ENCODE data around the gene RABEPK.

DNA sequence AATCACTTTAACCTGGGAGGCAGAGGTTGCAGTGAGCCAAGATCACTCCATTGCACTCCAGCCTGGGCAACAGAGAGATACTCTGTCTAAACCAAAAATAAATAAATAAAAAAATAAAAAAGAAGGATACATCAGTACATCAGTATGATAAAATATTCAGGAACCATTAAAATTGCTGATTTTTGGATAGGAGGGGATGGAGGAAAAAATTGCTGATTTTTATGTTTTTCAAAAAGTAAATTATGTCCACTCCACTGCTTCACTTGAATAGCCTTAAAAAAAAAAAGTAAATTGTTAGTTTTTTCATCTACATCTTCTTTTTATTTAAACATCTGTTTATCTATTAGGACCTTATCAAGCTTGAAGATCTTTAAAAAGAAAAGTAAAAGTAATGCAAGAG is 53.9 kb downstream of the RABEPK start:
- TF ChIP-seq EZH2 (IDR thresholded peaks at IDR 0.05; ENCODE audit: insufficient read depth, poor library complexity, severe bottlenecking) (no peak), EZH2phosphoT487 (IDR thresholded peaks at IDR 0.05; ENCODE audit: insufficient read depth, low read depth) (no peak)
